Activated gamma-delta T cell treated with Interleukin-2 at 50 U/mL for 16 hours (primary cell): ENCODE results near the gene ZFP92.

ENCODE experiments used
- DNase-seq: peaks from one replicate; pipeline ENCODE4 v3.0.0-alpha.2; 2020

ZFP92 gene

DNA sequence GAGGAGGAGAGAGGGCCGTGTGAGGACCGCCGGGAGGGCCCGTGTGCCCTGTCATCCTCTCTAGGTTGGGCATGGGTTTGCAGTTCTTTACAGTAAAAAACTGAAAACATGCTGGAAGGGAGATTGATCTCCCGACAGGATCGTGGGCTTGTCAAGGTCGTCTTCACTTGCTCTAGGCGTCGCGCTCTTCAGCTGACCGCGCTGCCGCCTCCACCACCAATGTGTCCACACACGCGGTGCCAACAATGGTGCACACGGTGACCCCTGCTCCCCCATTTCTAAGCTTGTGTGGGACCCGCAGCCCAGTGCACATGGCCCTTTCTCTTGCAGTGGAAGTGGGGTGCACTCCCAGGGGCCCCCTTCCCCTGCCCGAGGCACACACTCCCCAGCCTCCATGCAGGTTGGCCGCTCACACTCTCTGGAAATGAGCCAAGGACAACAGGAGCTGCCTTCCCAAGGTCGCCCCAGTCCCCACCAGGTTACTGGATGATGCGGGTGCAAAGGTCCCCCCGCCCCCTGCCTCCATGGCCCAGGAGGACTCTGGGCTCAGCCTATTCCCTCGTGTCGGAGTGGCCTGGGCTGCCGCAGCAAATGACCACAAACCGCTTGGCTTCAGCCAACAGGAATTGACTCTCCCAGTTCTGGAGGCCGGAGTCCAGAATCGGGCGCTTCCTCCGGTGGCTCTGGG is 1.7 kb upstream of the ZFP92 start:
- no peak for DNase-seq

DNA sequence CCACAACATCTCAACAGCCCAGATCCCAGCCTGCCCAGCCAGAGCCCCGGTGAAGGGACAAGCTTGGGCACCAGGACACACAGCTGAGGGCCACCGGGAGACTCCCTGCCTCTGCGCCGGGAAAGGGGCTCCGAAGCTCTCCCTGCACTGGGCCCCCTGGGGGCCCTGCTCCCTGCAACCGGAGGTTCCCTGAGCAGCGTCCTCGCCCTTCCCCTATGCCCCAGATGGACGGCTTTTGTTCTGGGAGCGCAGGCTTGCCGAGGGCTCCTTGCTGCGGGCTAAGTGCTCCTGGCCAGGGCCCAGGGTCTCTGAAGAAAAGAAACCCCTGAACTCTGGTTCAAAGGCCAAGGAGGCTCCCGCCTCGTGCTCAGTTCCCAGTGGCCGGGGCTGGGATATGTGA is 899 bp upstream of the ZFP92 start:
- DNase-seq = no peak

GRCh38 chrX:153410888-153411254 is 401 bp upstream of the ZFP92 start:
- DNase-seq = no peak

- no peak for DNase-seq
These were observed 809 bp downstream of the ZFP92 start for GRCh38 chrX:153411988-153412574.

DNA sequence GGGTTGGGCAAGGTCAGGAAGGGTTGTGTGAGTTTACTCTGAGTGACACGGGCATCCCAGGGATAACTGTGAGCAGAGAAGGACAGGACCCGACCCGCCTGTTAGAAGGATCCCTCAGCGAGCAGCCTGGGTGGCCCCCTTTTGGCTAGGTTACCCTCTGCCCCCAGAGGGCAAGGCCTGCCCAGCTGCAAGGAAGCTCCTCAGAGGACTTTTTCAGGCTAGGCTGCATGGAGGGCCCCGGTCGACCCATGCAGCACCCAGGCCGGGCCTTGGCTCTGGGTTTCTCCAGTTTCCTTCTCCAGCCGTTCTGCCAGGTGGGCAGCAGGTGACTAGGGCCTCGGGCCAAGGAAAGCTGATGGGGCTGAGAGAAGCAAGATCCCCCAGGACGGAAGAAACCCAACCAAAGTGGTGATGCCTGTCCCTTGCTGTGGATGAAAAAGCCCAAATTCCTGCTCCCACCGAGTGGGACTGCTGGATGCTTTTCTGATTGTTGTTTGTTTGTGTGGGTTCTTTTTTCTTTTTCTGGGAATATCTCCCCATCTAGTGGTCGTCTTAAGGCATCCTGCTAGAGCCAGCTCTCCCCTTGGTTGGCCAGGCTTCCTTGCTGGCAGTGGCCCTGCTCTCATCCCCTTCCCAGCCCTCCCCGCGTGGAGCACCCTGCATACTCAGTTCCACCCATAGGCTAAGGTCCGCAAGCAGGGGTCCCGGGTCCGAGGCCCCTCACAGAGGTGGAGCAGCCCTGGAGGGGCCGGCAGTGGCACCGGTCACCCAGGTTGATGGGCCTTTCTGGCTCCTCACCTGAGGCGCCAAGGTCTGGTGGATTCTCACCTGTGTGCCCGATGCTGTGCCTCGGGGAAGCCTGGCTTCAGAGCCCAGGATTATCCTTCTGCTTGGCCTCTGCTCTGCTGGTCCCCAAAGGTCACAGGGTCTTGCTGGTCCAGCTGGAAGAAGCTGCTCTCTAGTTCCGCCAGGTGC is 1.8 kb downstream of the ZFP92 start:
- DNase-seq = no peak

DNA sequence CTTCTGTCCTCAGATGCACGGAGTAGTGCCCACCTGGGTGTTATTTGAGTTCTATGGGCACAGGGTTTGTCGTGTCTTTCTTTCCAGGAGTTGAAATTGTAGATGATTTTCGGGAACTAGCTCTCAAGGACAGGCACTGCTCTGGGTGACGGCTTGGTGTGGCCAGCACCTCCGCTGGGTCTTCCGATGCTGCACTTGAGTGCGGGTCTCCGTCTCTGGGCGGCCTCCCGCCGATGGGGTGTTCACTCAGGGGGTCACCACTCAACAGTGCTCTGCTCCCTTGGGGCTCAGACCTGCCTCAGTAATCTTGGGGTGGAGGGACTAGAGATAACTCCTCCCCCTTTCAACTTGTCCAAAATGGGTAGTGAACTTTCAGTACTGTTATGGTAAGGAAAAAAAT is 2.5 kb downstream of the ZFP92 start:
- DNase-seq = no peak

DNA sequence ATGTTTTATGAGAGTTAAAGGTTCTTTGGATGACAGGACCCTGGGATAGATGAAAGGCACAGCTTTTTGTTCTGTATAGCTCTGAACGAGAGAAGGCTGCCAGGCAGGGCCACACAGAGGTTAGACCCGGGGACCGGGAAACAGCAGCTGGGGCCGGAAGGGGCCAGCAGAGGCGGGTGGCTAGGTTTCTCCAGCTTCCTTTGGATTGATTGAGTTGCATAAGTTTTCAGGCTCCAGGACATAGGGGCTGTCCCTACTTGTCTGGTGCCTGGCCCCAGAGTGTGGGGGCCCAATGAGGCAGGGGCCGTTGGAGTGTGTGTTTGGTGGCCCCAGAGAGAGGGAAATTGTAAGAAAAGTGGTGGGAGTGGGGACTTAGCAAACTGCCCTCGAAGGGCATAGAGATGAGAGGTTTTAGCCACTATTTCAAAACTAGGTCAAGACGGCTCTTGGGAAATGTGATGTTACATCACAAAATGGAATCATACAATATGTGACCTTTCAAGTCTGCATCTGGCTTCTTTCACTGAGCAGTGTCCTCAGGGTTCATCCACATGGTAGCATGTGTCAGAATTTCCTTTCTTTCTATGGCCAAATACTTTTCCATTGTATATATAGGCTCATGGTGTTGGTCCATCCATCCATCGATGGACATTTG is 3.7 kb downstream of the ZFP92 start:
- DNase-seq = no peak

DNA sequence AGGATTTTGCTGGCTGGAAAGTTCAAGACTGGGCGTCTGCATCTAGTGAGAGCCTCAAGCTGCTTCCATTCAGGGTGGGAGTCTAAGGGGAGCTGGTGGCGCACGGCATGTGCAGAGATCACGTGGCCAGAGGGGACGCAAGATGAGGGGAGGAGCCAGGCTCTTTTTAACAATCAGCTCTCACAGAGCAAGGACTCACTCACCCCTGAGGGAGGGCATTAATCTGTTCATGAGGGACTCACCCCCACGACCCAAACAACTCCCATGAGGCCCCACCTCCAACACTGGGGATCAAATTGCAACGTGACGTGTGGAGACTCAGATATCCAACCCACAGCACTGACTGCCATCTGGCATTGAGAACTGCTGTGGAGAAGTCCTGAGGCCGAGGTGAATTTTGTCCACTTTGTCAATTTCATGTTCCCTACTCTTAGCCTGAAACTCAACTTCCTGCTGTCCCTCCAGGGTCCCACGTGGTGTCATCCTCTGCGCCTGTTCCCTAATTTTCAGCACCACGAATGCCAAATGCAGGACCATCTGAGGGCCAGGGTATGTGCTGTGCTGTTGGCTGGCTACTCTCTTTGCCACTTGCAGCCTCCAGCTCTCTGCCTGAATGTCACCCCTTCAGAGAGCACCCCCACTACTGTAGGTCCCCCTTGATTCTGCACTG is 5.6 kb downstream of the ZFP92 start:
- no peak for DNase-seq

GRCh38 chrX:153417637-153418036 is 6.4 kb downstream of the ZFP92 start:
- no peak for DNase-seq

- DNase-seq = no peak
These were observed 9.8 kb downstream of the ZFP92 start for GRCh38 chrX:153420851-153421599.

DNA sequence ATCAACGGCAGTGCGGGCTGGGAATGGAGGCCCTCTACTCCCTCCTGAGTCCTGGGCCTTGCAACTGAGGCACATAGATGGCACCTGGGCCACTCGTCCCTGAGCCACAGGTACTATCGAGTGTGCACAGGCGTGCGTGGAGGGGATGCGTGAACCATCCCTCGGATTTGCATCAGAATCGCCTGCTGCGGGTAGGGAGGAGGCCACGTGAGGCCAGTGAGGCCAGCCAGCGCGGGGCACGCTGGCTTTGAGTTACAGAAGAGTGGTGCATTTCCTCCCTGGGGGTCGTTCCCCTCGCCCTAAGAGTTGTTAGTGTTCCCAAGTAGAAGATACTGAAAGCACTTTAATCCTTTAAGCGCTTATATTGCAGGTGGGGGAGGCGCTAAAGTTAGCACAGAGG is 10.6 kb downstream of the ZFP92 start:
- no peak for DNase-seq

- no peak for DNase-seq
These were observed 12.4 kb downstream of the ZFP92 start for GRCh38 chrX:153423652-153424051.

DNA sequence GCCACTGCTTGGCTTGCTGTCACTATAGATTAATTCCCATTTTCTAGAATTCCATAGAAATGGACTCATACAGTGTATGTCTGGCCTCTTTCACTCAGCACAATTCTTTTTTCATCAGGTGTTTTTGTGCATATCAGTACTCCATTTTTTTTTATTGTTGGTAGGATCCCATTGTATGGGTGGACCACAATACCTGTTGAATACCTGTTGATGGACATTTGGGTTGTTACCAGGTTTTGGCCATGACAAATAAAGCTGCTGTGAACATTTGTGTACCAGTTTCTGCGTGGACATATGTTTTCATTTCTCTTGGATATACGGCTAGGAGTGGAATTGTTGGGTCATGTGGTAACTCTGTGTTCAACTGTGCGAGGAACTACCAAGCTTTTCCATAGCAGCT is 14.9 kb downstream of the ZFP92 start:
- no peak for DNase-seq

DNA sequence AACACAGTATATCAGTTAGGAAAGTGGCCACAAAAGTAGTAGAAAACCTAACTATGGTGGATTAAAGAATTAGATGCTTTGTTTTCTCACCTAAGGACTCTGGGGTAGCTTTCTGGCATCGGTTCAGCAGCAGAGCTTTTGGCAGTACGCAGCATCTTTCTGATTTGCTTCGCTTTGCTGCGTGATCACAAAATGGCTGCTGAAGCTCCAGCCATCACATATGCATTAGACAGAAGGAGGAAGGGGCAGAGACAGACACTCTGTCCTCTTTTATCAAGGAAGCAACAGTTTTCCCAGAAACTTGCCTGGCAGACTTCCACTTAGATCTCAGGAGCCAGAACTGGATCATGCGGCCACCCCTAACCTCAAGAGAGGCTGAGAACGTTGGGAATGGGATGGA is 19.5 kb downstream of the ZFP92 start:
- DNase-seq = no peak

- no peak for DNase-seq
These were observed 21.9 kb downstream of the ZFP92 start for GRCh38 chrX:153433161-153433680.

GRCh38 chrX:153433781-153434285 is 22.6 kb downstream of the ZFP92 start:
- no peak for DNase-seq

GRCh38 chrX:153434801-153435200 is 23.5 kb downstream of the ZFP92 start:
- DNase-seq = no peak

DNA sequence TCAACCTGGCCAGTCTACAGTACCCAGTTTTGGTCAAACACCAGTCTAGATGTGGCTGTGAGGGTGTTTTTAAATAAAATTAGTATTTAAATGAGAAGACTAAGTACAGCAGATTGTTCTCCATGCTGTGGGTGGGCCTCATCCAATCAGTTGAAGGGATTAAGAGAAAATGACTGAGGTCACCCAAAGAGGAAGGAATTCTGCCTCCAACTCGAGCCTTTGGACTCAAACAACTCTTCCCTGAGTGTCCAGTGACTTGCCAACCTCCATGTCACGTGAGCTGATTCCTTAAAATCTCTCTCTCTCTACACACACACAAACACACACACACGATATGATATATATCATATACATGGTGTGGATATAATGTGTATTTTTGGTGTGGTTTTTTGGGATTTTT is 24.6 kb downstream of the ZFP92 start:
- no peak for DNase-seq

- DNase-seq = no peak
These were observed 27.3 kb downstream of the ZFP92 start for GRCh38 chrX:153438532-153438931.

DNA sequence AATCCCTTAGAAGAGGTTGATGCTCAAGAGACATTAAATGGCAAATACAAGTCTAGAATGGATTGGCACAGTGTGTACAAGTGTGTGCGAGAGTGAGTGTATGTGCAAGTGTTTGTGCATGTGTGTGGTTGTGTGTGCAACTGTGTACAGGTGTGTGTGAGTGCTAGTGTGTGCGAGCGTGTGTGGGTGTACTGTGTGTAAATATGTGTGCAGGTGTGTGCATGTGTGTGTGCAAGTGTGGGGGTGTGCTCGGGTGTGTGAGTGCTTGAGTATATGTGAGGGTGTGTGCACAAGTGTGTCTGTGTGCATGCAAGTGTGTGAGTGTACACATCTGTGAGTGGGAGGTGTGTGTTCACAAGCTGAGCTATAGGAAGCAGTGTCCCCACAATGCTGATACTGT is 28.7 kb downstream of the ZFP92 start:
- no peak for DNase-seq

GRCh38 chrX:153440556-153441135 is 29.4 kb downstream of the ZFP92 start:
- no peak for DNase-seq
